Lower lobe of right lung (tissue), 2 donors: ENCODE data around the gene CAV3. TPM values are rescaled to one million over a fixed set of nuclear protein-coding genes. Genes with fewer than 3 reads are reported as not detected.

Experiments
- ATAC-seq, 2 donors: fragments of 200-7000 bp; cut with Tn5 transposase; one replicate each; pipeline ENCODE4 v1.9.1; 2020 to 2022; ENCODE audit warnings: mild to moderate bottlenecking in 2 of 2, moderate library complexity in 2 of 2
- DNase-seq: peaks from one replicate; pipeline ENCODE4 v3.0.0-alpha.2; 2020
- H3K27ac ChIP-seq: fragments of 200-600 bp; one replicate; pipeline ENCODE4 v1.8.0; 2022
- H3K27me3 ChIP-seq: fragments of 200-600 bp; one replicate; pipeline ENCODE4 v1.8.0; 2022; ENCODE audit warnings: low read depth
- H3K36me3 ChIP-seq: fragments of 200-600 bp; one replicate; pipeline ENCODE4 v1.8.0; 2022; ENCODE audit warnings: mild to moderate bottlenecking
- H3K4me1 ChIP-seq: fragments of 200-600 bp; one replicate; pipeline ENCODE4 v1.8.0; 2022
- H3K4me3 ChIP-seq: fragments of 200-600 bp; one replicate; pipeline ENCODE4 v1.8.0; 2022; ENCODE audit warnings: mild to moderate bottlenecking
- H3K9me3 ChIP-seq: fragments of 200-600 bp; one replicate; pipeline ENCODE4 v1.8.0; 2022
- intact Hi-C: fragments of 100-400 bp; cut with DNase I; formaldehyde crosslinking; loops from one replicate; pipeline ENCODE4 v1.11.0; 2022
- total RNA-seq: library from RNA; stranded (reverse); fragmentation: NEBNext Ultra II Directional; extraction: Animal tissue kit (Norgen Biotek cat#: 25700); gene quantifications from one replicate; pipeline ENCODE4 v1.2.1, GENCODE V29; 2021
- TF ChIP-seq, protein P1 (sequence below): fragments of 200-600 bp; IDR thresholded peaks from one replicate; pipeline ENCODE4 v1.8.0; 2022; ENCODE audit warnings: antibody characterized with exemption, mild to moderate bottlenecking
- donor health status: DM: no; HTN: yes; CAD: no; lungs with severe emphysema.

Gene CAV3
- total RNA-seq, 1 donor from 2014 or later: not detected

DNA sequence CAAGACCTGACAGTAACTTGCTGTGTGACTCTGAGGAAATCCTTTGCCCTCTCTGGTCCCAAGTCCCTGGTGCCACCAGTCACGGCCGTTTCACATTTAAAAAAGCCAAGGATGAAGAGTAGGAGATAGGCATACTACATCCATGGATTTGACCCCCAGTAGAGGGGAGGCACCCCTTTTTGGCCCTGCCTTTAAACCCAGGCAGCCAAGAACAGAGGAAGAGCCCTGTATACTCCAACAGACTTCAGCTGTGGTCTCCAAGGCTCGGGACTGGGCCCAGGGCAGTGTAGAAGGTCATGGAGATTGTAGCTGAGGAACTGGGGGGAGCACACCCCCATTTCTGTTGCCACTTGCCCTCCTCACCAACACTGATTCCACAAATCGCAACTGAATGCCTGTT, 3.7 kb downstream of the CAV3 start:
- no peak for DNase-seq
- TF ChIP-seq, protein P1, sequence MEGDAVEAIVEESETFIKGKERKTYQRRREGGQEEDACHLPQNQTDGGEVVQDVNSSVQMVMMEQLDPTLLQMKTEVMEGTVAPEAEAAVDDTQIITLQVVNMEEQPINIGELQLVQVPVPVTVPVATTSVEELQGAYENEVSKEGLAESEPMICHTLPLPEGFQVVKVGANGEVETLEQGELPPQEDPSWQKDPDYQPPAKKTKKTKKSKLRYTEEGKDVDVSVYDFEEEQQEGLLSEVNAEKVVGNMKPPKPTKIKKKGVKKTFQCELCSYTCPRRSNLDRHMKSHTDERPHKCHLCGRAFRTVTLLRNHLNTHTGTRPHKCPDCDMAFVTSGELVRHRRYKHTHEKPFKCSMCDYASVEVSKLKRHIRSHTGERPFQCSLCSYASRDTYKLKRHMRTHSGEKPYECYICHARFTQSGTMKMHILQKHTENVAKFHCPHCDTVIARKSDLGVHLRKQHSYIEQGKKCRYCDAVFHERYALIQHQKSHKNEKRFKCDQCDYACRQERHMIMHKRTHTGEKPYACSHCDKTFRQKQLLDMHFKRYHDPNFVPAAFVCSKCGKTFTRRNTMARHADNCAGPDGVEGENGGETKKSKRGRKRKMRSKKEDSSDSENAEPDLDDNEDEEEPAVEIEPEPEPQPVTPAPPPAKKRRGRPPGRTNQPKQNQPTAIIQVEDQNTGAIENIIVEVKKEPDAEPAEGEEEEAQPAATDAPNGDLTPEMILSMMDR: no peak
- Histone ChIP-seq H3K4me1 (no peaks in the 10 kb centered on the region), H3K9me3 (no peaks in the 10 kb centered on the region), H3K27me3 (no peaks in the 10 kb centered on the region), H3K27ac (no peak overlapping the region), H3K4me3 (no peak overlapping the region), H3K36me3 (no peaks in the 10 kb centered on the region)
- ATAC-seq: no peak
- intact Hi-C loops: no loop called here

DNA sequence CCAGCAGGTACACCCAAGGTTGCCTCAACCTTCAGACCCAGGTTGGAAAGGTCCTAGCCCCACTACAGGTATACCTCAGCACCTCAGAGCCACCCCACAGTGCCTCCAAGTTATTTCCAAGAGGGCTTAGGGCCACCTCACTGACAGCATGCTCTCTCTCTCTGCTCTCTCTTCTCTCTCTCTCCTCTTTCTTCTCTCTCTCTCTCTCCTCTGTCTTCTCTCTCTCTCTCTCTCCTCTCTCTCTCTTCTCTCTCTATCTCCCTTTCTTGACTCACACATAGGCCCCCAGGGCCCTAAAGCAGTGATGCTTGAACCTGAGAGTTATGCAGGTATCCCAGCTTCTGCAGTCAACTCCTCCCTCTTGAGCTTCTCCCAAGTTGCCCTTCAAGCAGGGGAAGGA, 4.2 kb downstream of the CAV3 start:
- no peaks in the 10 kb centered on the region for H3K4me1 ChIP-seq
- no peaks in the 10 kb centered on the region for H3K36me3 ChIP-seq
- H3K9me3 ChIP-seq: no peaks in the 10 kb centered on the region
- no peak overlapping the region for H3K4me3 ChIP-seq
- no peak for ATAC-seq
- DNase-seq: no peak
- TF ChIP-seq, protein P1: no peak
- no peak overlapping the region for H3K27ac ChIP-seq
- no peaks in the 10 kb centered on the region for H3K27me3 ChIP-seq
- intact Hi-C loops: no loop called here

DNA sequence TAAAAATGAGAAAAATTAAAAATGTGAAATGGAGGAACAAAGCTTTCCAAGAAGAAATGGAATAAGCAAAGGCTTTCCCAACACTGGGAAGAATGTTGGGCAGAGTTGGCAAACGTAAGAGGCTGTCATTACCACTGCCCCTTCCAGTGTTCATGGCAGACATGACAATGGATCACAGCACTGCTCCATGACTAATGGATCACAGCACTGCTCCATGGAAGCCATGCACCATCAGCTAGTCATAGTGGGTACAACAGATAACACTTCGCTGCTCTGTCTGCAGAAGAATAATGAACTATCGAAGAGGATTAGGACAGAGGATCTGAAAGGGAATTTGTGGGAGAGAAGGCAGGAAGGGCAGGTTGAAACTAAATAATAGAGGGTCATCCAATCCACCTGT, 5.0 kb downstream of the CAV3 start:
- DNase-seq (no peak), ATAC-seq (no peak)
- H3K27me3 ChIP-seq: no peaks in the 10 kb centered on the region
- H3K4me1 ChIP-seq: no peaks in the 10 kb centered on the region
- H3K27ac ChIP-seq: no peak overlapping the region
- H3K4me3 ChIP-seq: no peak overlapping the region
- H3K9me3 ChIP-seq: no peaks in the 10 kb centered on the region
- intact Hi-C loops: no loop called here
- no peaks in the 10 kb centered on the region for H3K36me3 ChIP-seq
- TF ChIP-seq, protein P1: no peak

DNA sequence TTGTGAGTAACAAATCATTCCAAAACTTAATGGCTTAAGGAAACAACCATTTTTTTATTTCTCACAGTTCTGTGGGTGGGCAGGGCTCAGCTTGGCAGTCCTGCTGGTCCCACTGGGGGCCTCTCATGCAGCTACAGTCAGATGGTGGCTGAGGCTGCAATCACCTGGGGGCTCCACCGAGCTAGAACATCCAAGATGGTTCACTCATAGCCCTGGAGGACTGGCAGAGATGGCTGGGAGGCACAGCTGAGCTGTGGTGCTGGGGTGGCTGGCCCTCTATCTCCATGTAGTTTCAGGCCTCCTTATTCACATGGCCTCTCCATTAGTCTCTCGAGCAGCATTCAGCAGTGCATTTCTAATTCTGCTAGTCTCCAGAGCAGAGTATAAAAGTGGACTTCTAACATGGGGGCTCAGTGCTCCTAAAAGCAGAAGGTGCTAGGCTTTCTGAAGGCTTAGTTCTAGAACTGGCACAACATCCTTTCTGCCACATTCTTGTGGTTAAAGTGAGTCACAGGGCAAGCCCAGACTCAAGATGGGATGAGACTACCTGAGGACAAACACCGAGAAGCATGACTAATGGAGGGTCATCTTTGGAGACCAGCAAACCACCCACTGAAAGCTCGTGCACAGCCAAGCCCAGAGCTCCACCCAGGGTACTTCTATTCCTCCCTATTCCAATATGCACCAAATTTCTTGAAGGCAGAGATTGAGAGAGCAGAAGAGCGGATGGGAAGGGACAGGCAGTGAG, 6.3 kb downstream of the CAV3 start:
- TF ChIP-seq, protein P1: no peak
- DNase-seq (no peak), ATAC-seq (no peak)
- Histone ChIP-seq H3K4me1 (no peaks in the 10 kb centered on the region), H3K4me3 (no peak overlapping the region), H3K27me3 (no peaks in the 10 kb centered on the region), H3K27ac (no peak overlapping the region), H3K36me3 (no peaks in the 10 kb centered on the region), H3K9me3 (no peaks in the 10 kb centered on the region)
- intact Hi-C loops: no loop called here

DNA sequence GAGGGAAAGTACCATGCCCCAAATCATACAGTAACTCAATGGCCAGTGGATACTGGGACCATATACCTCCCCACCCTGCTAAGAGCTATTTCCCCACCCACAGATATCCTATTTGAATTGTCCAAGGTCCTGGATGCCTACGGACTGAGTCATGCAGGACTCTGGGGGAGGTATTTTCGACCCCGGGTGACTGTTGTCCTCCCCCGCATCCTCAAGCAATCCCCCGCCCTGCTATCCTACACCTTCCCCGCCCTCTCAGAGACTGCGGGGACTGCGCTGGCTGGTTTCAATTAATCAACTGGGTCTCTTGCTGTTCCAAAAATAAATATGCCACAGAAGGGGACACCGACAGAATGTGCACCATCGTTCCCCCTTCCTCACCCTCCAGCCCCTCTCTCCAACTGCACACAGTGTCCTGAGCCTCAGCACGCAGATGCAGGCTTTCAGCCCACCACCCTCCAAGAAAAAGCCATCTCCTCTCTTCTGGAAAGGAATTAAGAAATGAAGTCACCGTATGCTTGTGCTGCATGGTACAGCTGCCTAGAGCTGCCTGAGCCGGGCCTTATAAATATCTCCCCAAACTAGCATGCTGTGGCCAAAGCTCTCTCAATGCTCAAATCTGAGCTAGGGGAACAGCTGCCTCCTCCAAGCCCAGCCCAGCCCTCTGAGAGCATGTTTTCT, 8.1 kb downstream of the CAV3 start:
- Histone ChIP-seq H3K27ac (no peak overlapping the region), H3K9me3 (no peaks in the 10 kb centered on the region), H3K36me3 (no peaks in the 10 kb centered on the region), H3K27me3 (no peaks in the 10 kb centered on the region), H3K4me1 (no peaks in the 10 kb centered on the region), H3K4me3 (no peak overlapping the region)
- intact Hi-C loops: no loop called here
- no peak for DNase-seq
- ATAC-seq: peak in 1 of 2 donors; percentile 9
- TF ChIP-seq, protein P1: no peak
